Small intestine (tissue), 7 donors: ENCODE results near the gene LIMK1. TPM values are rescaled to one million over a fixed set of nuclear protein-coding genes. Genes with fewer than 3 reads are reported as not detected.
A peak's percentile ranks its signal among the peaks of the same experiment; 100 is the strongest.

Experiments
- DNase-seq, 2 donors: peaks; one replicate each; pipeline versions ENCODE4 v3.0.0 to v3.0.0-alpha.2; 2013
- FAIRE-seq: peaks from 2 replicates; lab custom pipeline; 2012; peaks lifted over from hg19 to GRCh38; lab: Jason Lieb, UNC
- H3K27ac ChIP-seq, 3 donors: one replicate each; pipeline ENCODE4 v1.5.1; 2013; ENCODE audit warnings: low read length in 2 of 3, mild to moderate bottlenecking in 2 of 3, control low read depth in 1 of 3, inconsistent platforms in 1 of 3, low read depth in 1 of 3, moderate library complexity in 1 of 3
- H3K27me3 ChIP-seq, 3 donors: one replicate each; pipeline ENCODE4 v1.6.1; 2013; ENCODE audit warnings: low read length in 3 of 3, inconsistent platforms in 1 of 3; ENCODE audit not compliant: control insufficient read depth in 3 of 3, insufficient read depth in 3 of 3
- H3K36me3 ChIP-seq, 3 donors: one replicate each; pipeline ENCODE4 v1.6.1; 2013; ENCODE audit warnings: low read length in 3 of 3, inconsistent platforms in 1 of 3, low read depth in 1 of 3, mild to moderate bottlenecking in 1 of 3, moderate library complexity in 1 of 3; ENCODE audit not compliant: control insufficient read depth in 3 of 3, insufficient read depth in 2 of 3
- H3K4me1 ChIP-seq, 3 donors: one replicate each; pipeline ENCODE4 v1.6.1; 2013; ENCODE audit warnings: low read length in 2 of 3, inconsistent platforms in 1 of 3, low read depth in 1 of 3, mild to moderate bottlenecking in 1 of 3, moderate library complexity in 1 of 3; ENCODE audit not compliant: control insufficient read depth in 3 of 3, insufficient read depth in 2 of 3
- H3K4me3 ChIP-seq, 3 donors: one replicate each; pipeline ENCODE4 v1.5.1; 2013; ENCODE audit warnings: low read length in 3 of 3, control low read depth in 1 of 3, inconsistent platforms in 1 of 3, low read depth in 1 of 3, mild to moderate bottlenecking in 1 of 3, moderate library complexity in 1 of 3
- H3K9me3 ChIP-seq, 2 donors: one replicate each; pipeline ENCODE4 v1.6.1; 2013; ENCODE audit warnings: low read depth in 1 of 2, low read length in 1 of 2; ENCODE audit not compliant: control insufficient read depth in 2 of 2, insufficient read depth in 1 of 2
- WGBS, 3 donors: extraction: QIAGEN DNeasy Blood & Tissue Kit; methylation state at CpG; one replicate each; pipeline ENCODE4 v1.1.7; 2013; 5-methylcytosine and 5-hydroxymethylcytosine counted together
- polyA plus RNA-seq, 4 donors: library from polyadenylated mRNA; stranded (reverse) in 3 of 4; unstranded in 1 of 4; fragments of 200-250 nt in 3 of 4; fragments of 120-200 nt in 1 of 4; gene quantifications; one replicate each; pipeline versions ENCODE4 v1.2.1 to v1.2.3, GENCODE V29; 2013
- donor health status: healthy with polysubstance abuse.
- donor health status: control.
- donor health status: control.
- donor health status: Bipolar disorder and iron deficiency.
- donor health status: healthy.

LIMK1 gene
- polyA plus RNA-seq, 4 donors = 2.0 to 8.7 (median 7.0) TPM

- FAIRE-seq = no peak
- Histone ChIP-seq H3K9me3 (no peaks in the 10 kb centered on the region), H3K36me3 (peaks cover 0 to 17% (median 3%) of the 10 kb centered on the region in 3 donors), H3K4me3 (peak overlapping the region; percentile 48 to 74 (median 71)), H3K4me1 (peaks cover 0 to 15% (median 0%) of the 10 kb centered on the region in 3 donors), H3K27me3 (no peaks in the 10 kb centered on the region), H3K27ac (peak overlapping the region in 1 of 3 donors; percentile 23)
- WGBS, 3 donors = 1 to 2% (median 2%) methylated on average over 28 to 61 of the region's 61 CpGs
- peak; percentile 52 to 56 for DNase-seq
These were observed 521 bp downstream of the LIMK1 start for GRCh38 chr7:74083928-74084721.

- Histone ChIP-seq H3K9me3 (no peaks in the 10 kb centered on the region), H3K27ac (no peak overlapping the region), H3K27me3 (no peaks in the 10 kb centered on the region), H3K4me3 (peak overlapping the region; percentile 48 to 74 (median 71)), H3K36me3 (peaks cover 0 to 19% (median 3%) of the 10 kb centered on the region in 3 donors), H3K4me1 (peaks cover 0 to 15% (median 0%) of the 10 kb centered on the region in 3 donors)
- no peak for DNase-seq
- FAIRE-seq = no peak
- 69 to 75% (median 72%) methylated on average over 6 of the region's 6 CpGs for WGBS, 3 donors
These were observed 1.3 kb downstream of the LIMK1 start for GRCh38 chr7:74084722-74085578.

GRCh38 chr7:74087791-74088453 is 4.3 kb downstream of the LIMK1 start:
- Histone ChIP-seq H3K27ac (no peak overlapping the region), H3K27me3 (no peaks in the 10 kb centered on the region), H3K4me1 (peaks cover 0 to 12% (median 0%) of the 10 kb centered on the region in 3 donors), H3K9me3 (no peaks in the 10 kb centered on the region), H3K36me3 (peaks cover 0 to 29% (median 3%) of the 10 kb centered on the region in 3 donors), H3K4me3 (no peak overlapping the region)
- no peak for DNase-seq
- no peak for FAIRE-seq
- whole genome bisulfite sequencing, 3 donors = 93 to 97% (median 95%) methylated on average over 10 of the region's 10 CpGs

GRCh38 chr7:74092321-74092963 is 8.8 kb downstream of the LIMK1 start:
- peaks cover 0 to 9% (median 0%) of the 10 kb centered on the region in 3 donors for H3K4me1 ChIP-seq
- H3K9me3 ChIP-seq = no peaks in the 10 kb centered on the region
- DNase-seq (no peak), FAIRE-seq (no peak)
- WGBS, 3 donors = 63 to 85% (median 71%) methylated on average over 10 to 13 of the region's 13 CpGs
- H3K27ac ChIP-seq = peak overlapping the region in 2 of 3 donors; percentile 56 to 85
- peaks cover 0 to 31% (median 3%) of the 10 kb centered on the region in 3 donors for H3K36me3 ChIP-seq
- H3K27me3 ChIP-seq = no peaks in the 10 kb centered on the region
- no peak overlapping the region for H3K4me3 ChIP-seq

- Histone ChIP-seq H3K27ac (peak overlapping the region in 2 of 3 donors; percentile 56 to 85), H3K4me3 (peak overlapping the region in 1 of 3 donors; percentile 16), H3K27me3 (no peaks in the 10 kb centered on the region), H3K9me3 (peaks cover 0 to 6% of the 10 kb centered on the region in 2 donors), H3K4me1 (peaks cover 0 to 9% (median 0%) of the 10 kb centered on the region in 3 donors), H3K36me3 (peaks cover 3 to 34% (median 3%) of the 10 kb centered on the region in 3 donors)
- WGBS, 3 donors = 50 to 82% (median 67%) methylated on average over 11 to 12 of the region's 12 CpGs
- FAIRE-seq (no peak), DNase-seq (no peak)
These were observed 9.4 kb downstream of the LIMK1 start for GRCh38 chr7:74092964-74093471.

- no peak for DNase-seq
- Histone ChIP-seq H3K4me1 (peaks cover 0 to 9% (median 0%) of the 10 kb centered on the region in 3 donors), H3K27ac (peak overlapping the region; percentile 48 to 85 (median 66)), H3K36me3 (peaks cover 0 to 30% (median 3%) of the 10 kb centered on the region in 3 donors), H3K4me3 (peak overlapping the region in 2 of 3 donors; percentile 33 to 43), H3K9me3 (peaks cover 0 to 6% of the 10 kb centered on the region in 2 donors), H3K27me3 (no peaks in the 10 kb centered on the region)
- FAIRE-seq = no peak
- 44 to 68% (median 52%) methylated on average over 15 of the region's 15 CpGs for WGBS, 3 donors
These were observed 10.1 kb downstream of the LIMK1 start for GRCh38 chr7:74093671-74094223.
